ENCODE data around the gene SPG11. TPM values are rescaled to one million over a fixed set of nuclear protein-coding genes. Genes with fewer than 3 reads are reported as not detected.
A peak's percentile ranks its signal among the peaks of the same experiment; 100 is the strongest.

SPG11 gene
- total and polyA plus RNA-seq, 9 of the 15 experiments (the other 6 are each of a cell fraction or from before 2014, with no cell fraction given): 23.3 to 71.2 (median 45.6) TPM

- TF ChIP-seq NFIC (IDR thresholded peaks at IDR 0.05) (peak; percentile 7; the same call in 1 of the 2 replicates), ZSCAN32 (CRISPR knock-in tag; IDR thresholded peaks at IDR 0.05) (no peak), PML (IDR thresholded peaks at IDR 0.05; ENCODE audit: low read length) (peak; percentile 77; the same call in 1 of the 2 replicates), PHB (CRISPR knock-in tag; IDR thresholded peaks at IDR 0.05) (no peak), ZBTB17 (CRISPR knock-in tag; IDR thresholded peaks at IDR 0.05) (no peak), NFYB (IDR thresholded peaks at IDR 0.05; ENCODE audit: extremely low read depth, insufficient read length) (no peak), ZNF561 (CRISPR knock-in tag; conservative IDR thresholded peaks at IDR 0.05) (no peak), PTBP1 (IDR thresholded peaks at IDR 0.05; ENCODE audit: low read depth, low read length) (no peak), ILF3 (IDR thresholded peaks at IDR 0.05; ENCODE audit: borderline replicate concordance) (no peak), ZBTB5 (IDR thresholded peaks at IDR 0.05) (no peak), ZNF444 (CRISPR knock-in tag; IDR thresholded peaks at IDR 0.05) (no peak), NEUROD1 (IDR thresholded peaks at IDR 0.05; ENCODE audit: borderline replicate concordance, low read depth, low read length, partially characterized antibody) (peak; percentile 60), MBD2 (IDR thresholded peaks at IDR 0.05; ENCODE audit: borderline replicate concordance, low read depth) (peak; percentile 56; the same call in 1 of the 2 replicates), U2AF2 (optimal IDR thresholded peaks at IDR 0.05; ENCODE audit: low read depth, low read length) (no peak), POLR3A (IDR thresholded peaks at IDR 0.05; ENCODE audit: borderline replicate concordance, extremely low read depth, insufficient read depth, insufficient read length) (no peak), ZBTB7A (IDR thresholded peaks at IDR 0.05; ENCODE audit: borderline replicate concordance, control insufficient read depth, low read depth, low read length) (peak; percentile 86), ZNF507 (tag; conservative IDR thresholded peaks at IDR 0.05) (no peak), ZNF778 (CRISPR knock-in tag; IDR thresholded peaks at IDR 0.05) (no peak), LEF1 (IDR thresholded peaks at IDR 0.05) (no peak), L3MBTL2 (IDR thresholded peaks at IDR 0.05) (peak; percentile 99), JUN (IDR thresholded peaks at IDR 0.05; ENCODE audit: borderline replicate concordance, low read depth, low read length) (peak; percentile 42; the same call in 1 of the 2 replicates), JUN (CRISPR knock-in tag; IDR thresholded peaks at IDR 0.05; ENCODE audit: borderline replicate concordance) (peak; percentile 90; the same call in 1 of the 2 replicates)
- TF ChIP-seq, protein P1, sequence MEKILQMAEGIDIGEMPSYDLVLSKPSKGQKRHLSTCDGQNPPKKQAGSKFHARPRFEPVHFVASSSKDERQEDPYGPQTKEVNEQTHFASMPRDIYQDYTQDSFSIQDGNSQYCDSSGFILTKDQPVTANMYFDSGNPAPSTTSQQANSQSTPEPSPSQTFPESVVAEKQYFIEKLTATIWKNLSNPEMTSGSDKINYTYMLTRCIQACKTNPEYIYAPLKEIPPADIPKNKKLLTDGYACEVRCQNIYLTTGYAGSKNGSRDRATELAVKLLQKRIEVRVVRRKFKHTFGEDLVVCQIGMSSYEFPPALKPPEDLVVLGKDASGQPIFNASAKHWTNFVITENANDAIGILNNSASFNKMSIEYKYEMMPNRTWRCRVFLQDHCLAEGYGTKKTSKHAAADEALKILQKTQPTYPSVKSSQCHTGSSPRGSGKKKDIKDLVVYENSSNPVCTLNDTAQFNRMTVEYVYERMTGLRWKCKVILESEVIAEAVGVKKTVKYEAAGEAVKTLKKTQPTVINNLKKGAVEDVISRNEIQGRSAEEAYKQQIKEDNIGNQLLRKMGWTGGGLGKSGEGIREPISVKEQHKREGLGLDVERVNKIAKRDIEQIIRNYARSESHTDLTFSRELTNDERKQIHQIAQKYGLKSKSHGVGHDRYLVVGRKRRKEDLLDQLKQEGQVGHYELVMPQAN (IDR thresholded peaks at IDR 0.05; ENCODE audit: borderline replicate concordance): no peak
- TF ChIP-seq, protein P2, sequence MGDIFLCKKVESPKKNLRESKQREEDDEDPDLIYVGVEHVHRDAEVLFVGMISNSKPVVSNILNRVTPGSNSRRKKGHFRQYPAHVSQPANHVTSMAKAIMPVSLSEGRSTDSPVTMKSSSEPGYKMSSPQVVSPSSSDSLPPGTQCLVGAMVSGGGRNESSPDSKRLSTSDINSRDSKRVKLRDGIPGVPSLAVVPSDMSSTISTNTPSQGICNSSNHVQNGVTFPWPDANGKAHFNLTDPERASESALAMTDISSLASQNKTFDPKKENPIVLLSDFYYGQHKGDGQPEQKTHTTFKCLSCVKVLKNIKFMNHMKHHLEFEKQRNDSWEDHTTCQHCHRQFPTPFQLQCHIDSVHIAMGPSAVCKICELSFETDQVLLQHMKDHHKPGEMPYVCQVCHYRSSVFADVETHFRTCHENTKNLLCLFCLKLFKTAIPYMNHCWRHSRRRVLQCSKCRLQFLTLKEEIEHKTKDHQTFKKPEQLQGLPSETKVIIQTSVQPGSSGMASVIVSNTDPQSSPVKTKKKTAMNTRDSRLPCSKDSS (IDR thresholded peaks at IDR 0.05; ENCODE audit: low read depth, partially characterized antibody): no peak
Measured at GRCh38 chr15:44663410-44664308, at the start of gene SPG11 (continued).

All from K562 (cell line).